GM19240 (cell line): ENCODE data around the gene WDR26.
"Not testable (repeated sequence)": the region's sequence is repeated elsewhere in the genome, so short reads cannot be mapped to it uniquely, and the experiment has no call there.

Experiments used
- DNase-seq: peaks from one replicate; pipeline ENCODE4 v3.0.0; 2011; ENCODE audit warnings: low spot score; ENCODE audit not compliant: insufficient read length

WDR26 gene

GRCh38 chr1:224352436-224353085 lies 82.0 kb downstream of the WDR26 start:
- not testable (repeated sequence) for DNase-seq

- not testable (repeated sequence) for DNase-seq
Observed at GRCh38 chr1:224349716-224350115, 84.9 kb downstream of the WDR26 start.

GRCh38 chr1:224348137-224348536 lies 86.5 kb downstream of the WDR26 start:
- no peak for DNase-seq

GRCh38 chr1:224343679-224344078 lies 90.9 kb downstream of the WDR26 start:
- no peak for DNase-seq

GRCh38 chr1:224340453-224341384 lies 93.9 kb downstream of the WDR26 start:
- not testable (repeated sequence) for DNase-seq

- no peak for DNase-seq
Observed at GRCh38 chr1:224339442-224340033, 95.1 kb downstream of the WDR26 start.

- no peak for DNase-seq
Observed at GRCh38 chr1:224338150-224338838, 96.3 kb downstream of the WDR26 start.
